Activated CD8-positive, alpha-beta memory T cell treated with anti-CD3 and anti-CD28 coated beads, Interleukin-2, amount 50 U/mL, for 4 hours (primary cell): ENCODE data around the gene GJD4.

Experiments
- DNase-seq: peaks from one replicate; pipeline ENCODE4 v3.0.0-alpha.2; 2020

The GJD4 gene

DNA sequence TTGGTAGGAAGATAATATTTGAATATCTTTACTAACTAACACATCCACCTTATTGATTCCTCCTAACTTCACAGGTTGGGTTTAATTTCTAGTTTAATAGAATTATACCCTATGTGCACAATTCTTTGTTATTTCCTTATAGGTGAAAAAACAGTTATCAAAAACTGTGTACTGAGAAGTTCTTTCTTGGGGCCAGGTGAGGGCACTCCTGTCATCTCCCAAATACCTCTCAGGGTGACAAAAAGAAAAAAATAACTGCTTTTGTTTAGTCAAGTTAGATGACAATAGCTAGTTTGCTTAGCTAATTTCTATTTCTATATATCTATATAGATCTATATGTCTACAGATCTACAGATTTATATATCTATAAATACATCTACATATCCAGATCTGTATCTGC is 26.9 kb downstream of the GJD4 start:
- no peak for DNase-seq

- no peak for DNase-seq
Measured at GRCh38 chr10:35633006-35633980, 28.2 kb downstream of the GJD4 start.

DNA sequence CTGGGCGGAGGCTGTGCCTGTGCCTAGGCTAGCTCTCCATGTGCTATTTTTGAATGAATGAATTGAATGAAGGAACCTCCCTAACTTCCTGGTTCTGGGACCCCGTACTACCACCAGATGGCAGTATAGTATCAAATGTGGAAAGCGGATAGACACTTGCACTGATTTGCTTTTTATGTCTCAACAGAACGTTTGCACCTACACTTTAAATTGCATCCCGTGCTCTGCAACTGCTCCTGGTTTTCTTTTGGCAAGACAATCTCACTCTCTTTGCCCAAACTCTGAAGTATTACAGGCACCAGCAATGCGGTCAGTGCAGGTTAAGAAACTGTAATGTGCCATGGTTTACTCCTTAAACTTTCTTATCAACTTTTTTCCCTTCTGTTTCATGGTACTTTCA is 30.4 kb downstream of the GJD4 start:
- DNase-seq, result peak; percentile 17

DNA sequence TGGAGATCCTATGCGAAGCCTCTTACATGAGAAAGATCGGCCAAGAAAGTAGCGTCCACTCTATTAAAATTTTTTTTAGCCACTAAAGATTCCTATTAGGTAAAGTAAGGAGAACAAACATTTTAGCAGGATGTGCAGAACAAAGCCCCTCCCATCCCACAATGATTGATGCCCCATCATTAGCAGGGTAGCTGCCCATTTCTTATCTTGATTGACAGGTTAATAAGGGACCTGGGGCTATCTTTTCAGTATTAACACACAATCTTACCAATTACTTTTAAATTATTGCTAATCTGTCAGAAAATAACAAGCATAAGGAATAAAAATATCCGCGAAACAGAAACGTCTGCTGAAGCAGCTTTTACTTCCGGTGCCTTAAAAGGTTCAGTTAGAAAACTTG is 31.8 kb downstream of the GJD4 start:
- DNase-seq, result no peak

DNA sequence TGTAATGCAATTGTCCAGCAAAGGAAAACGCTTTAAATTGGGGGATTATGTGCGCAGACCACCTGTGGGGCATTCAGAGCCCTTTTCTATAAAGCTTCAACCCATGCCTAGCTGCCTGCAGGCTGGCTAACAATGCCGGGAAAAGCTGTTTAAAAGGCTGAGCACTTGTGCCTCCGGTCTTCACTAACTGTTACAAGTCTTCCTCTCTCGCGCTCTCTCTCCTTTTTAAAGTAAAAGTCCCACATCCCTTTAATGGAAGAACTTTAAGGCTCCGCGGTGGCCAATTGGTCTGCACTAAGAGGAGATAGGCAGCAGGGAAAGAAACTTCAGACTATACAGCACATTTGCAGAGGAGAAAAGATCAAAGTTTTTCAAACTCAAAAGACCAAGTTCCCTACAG is 32.3 kb downstream of the GJD4 start:
- no peak for DNase-seq

GRCh38 chr10:35638101-35638500 is 33.0 kb downstream of the GJD4 start:
- no peak for DNase-seq

DNA sequence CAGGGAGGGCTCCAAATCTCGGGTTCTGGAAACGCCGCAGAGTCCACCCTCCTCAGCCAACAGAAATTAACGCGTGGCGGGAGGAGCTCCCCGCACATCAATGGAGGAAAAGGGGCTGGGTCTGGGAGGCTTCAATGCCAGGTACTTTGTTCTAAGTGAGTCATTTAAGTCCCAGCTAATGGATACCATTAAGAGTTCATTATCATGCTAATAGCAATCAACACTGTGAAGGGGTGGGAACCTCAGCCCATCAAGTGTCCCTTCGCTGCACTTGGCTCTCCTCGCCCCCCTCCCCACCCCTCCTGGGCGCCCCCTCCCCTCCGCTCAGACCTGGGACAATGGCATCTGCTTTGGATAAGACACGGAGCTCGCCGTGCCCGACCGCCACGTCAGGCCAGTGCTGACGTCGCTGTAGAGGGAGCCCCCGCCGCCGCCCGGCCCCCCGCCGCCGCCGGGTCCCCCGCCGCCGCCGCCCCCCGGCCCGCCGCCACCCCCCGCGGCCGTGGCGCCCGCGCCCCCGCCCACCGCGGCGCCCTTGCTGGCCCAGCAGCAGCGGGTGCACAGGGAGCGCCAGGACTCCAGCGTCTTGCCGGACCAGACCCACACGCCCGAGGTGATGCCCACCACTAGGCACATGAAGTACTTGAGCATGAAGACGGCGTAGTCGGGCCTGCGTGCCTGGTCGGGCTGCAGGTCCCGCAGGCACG is 34.0 kb downstream of the GJD4 start:
- no peak for DNase-seq

- DNase-seq, result no peak
Measured at GRCh38 chr10:35639728-35640401, 34.7 kb downstream of the GJD4 start.

DNA sequence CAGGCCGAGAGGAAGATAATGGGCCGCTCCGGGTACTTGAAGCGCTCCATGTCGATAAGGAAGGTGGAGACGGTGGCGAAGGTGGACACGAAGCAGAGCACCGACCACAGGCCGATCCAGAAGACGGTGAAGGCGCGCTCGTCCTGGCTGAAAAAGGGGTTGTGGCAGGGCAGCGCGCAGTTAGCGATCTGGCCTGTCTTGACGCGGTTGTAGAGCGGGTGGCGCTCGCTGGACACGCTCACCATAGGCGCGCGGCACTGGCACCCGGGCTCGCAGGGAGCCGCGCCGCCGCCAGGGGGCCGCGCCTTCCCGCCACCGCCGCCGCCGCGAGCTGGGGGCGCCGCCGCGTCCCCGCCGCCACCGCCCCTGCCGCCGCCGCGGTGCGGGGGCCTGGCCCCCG is 35.3 kb downstream of the GJD4 start:
- peak; percentile 27 for DNase-seq

- peak; percentile 21 for DNase-seq
Measured at GRCh38 chr10:35640951-35641675, 36.0 kb downstream of the GJD4 start.

GRCh38 chr10:35641676-35642034 is 36.5 kb downstream of the GJD4 start:
- no peak for DNase-seq

DNA sequence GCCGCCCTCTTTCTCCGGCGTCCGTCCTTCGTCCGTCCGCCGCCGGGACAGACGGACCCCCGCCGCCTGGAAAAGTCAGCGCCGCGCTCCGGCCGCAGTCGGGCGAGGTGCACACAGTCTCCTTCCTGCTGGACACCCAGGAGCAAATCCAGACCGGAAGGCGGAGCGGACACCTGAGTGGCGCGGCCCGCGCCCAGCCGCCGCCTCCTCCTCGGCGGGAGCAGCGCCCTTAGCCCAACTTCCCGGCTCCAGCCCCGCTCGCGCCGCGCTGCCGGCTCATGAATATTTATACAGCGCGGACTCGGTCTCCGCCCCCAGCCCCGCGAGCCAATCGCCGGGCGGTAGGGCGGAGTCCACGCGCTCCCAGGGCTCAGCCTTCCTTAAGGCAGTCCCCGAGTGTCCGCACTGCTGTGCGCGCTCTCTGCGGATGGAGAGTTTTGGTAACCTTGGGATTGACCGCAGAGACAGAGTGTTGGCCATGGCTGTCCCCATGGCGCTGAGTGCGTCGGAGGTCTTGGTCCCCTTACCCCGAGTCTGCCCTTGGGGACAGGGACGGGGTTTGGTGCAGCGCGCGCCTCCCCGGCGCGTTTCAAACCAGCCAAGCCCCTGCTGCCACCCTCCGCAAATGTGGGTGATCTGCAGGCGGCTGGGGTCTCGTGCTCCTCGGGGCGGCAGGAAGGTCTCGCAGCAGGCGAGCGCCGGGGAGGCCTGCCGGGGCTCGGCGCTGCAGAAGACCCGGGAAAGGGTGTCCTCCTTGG is 37.1 kb downstream of the GJD4 start, which contains the start of gene FZD8:
Gene FZD8, minus strand, starts transcription at position 262 of the 758 bp plus-strand sequence. CDS start 867 bp downstream, outside the sequence.
- peak; percentile 65 for DNase-seq

GRCh38 chr10:35642793-35643114 is 37.6 kb downstream of the GJD4 start:
- no peak for DNase-seq

- DNase-seq, result peak; percentile 20
Measured at GRCh38 chr10:35643151-35644049, 38.3 kb downstream of the GJD4 start.

DNA sequence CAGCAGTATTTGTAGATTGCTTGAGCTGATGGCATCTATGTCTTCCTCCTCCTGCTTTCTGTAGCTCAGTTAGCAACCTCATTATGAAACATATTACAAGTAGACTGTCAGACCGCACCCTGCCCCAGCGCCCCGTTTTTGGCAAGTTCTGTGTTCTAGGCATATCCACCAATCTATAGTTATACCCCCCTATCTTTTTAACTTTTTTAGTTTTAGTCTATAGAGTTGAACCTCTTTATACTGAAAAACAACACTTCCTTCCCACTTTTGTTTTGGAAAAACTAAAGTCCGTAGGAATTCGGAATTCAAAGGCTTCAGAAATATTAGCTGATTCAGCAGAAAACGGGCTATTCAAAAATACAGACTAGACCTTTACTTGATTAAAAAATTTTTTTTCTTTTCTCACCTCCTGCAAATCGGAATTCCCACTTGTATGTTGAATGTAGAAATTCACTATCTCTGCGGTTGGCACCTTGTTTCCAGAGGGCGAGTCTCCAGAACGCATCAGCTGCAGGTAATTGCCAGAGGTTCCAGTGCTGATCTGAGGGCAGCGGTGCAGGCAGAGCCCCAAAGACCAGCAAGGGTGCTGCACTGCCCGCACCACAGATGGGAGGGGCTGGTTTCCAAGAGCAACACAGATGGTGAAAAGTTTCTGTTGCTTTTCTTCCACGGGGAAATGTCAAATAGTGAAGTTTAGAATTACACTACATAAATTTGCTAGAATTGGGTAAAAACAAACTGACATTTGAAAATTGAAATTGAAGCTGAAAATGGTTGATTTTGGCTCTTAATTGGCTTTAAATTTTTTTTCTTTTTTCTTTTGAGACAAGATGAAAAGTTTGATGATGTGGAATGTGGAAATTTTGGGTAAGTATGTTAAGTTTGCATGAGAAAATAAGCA is 39.2 kb downstream of the GJD4 start:
- DNase-seq, result no peak

DNA sequence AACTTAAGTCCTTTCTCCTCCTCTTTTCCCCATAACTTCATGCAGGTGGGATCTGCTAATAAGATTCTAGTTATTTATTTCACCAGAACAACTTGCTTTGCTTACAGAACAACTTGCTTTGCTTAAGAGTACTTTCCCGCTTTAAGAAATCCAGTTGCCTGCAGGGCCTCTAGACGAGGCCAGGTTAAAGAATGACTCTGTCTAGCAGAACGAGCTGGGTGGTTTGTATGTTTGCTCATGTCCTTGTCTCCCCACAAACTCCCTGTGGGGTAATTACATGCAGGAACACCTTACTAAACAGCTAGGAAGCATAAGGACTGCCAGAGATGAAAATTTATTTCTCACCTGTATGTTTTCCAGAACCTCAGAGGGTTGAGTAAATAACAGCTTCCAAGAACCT is 45.8 kb downstream of the GJD4 start:
- no peak for DNase-seq

DNA sequence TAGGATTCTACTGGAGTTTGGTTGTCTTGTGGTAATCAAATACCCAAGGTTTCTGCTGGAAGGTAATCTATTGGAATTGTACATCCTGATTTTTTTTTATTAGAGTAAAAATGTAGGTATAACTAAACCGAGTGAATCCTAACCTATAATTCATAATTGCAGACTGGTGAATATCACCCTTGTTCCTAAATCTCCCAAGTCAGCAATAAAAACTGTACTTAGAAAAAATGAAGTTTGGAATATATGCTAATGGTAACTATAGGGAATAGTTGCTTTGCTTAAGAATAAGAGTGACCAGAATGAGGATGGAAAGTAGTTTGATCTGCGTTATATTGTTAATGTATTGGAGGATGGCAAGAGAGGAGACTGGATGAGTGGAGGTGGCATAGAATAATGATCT is 47.7 kb downstream of the GJD4 start:
- no peak for DNase-seq

DNA sequence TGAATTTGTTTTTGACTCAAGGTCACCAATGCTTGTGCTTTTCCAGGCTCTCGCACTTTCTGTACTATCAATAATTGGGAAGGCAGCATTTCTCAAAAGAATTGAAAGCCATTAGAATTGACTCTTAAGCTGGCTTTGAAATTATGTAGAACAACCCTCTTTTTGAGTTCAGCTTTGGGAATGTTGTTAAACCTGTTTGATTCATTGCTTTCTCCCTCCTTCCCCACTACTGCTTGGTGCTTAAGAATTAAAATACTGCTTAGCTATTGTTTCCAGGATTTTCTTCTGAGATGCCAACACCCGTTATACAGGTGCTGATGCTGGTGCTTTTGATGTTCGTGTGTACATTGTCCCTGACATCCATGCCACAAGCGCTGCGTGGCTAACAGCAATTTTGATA is 52.5 kb downstream of the GJD4 start:
- no peak for DNase-seq
